ENCODE measurements around the gene CLDN6. TPM values are rescaled to one million over a fixed set of nuclear protein-coding genes. Genes with fewer than 3 reads are reported as not detected.

The CLDN6 gene
- total and polyA plus RNA-seq, 9 of the 15 experiments (the other 6 are each of a cell fraction or from before 2014, with no cell fraction given), result 0.22 to 0.75 (median 0.38) TPM; not detected in 3

- TF ChIP-seq PTTG1 (tag; IDR thresholded peaks at IDR 0.05; ENCODE audit: low read depth), result no peak
- no peak for TF ChIP-seq NR2C1 (IDR thresholded peaks at IDR 0.05)
- TF ChIP-seq NR2C1 (tag; IDR thresholded peaks at IDR 0.05), result no peak
- no peak for TF ChIP-seq ADNP (tag; IDR thresholded peaks at IDR 0.05)
- no peak for TF ChIP-seq C11orf30 (IDR thresholded peaks at IDR 0.05; ENCODE audit: low read depth)
- no peak for TF ChIP-seq ZNF280B (CRISPR knock-in tag; IDR thresholded peaks at IDR 0.05)
- TF ChIP-seq HDAC8 (tag; IDR thresholded peaks at IDR 0.05), result no peak
- TF ChIP-seq NFIC (IDR thresholded peaks at IDR 0.05), result peak; percentile 89
- 0 out of 4 replicates have a peak, but pooled peaks of 1 of the 2 experiments have one; percentile 10 for TF ChIP-seq MLLT1 (IDR thresholded peaks at IDR 0.05)
- TF ChIP-seq AFF1 (IDR thresholded peaks at IDR 0.05; ENCODE audit: low read depth in 1 of 2, partially characterized antibody in 2 of 2), result peak in 1 of 2 experiments; percentile 17
- TF ChIP-seq ZNF707 (CRISPR knock-in tag; conservative IDR thresholded peaks at IDR 0.05), result no peak
- TF ChIP-seq AFF4 (CRISPR knock-in tag; IDR thresholded peaks at IDR 0.05), result peak; percentile 35; the same call in 1 of the 2 replicates
- TF ChIP-seq PRMT5 (CRISPR knock-in tag; IDR thresholded peaks at IDR 0.05), result peak; percentile 50; the same call in 1 of the 2 replicates
- no peak for TF ChIP-seq SMARCA5 (IDR thresholded peaks at IDR 0.05)
- no peak for TF ChIP-seq FOXA1 (IDR thresholded peaks at IDR 0.05; ENCODE audit: borderline replicate concordance)
- TF ChIP-seq BMI1 (IDR thresholded peaks at IDR 0.05; ENCODE audit: low read length), result no peak
- TF ChIP-seq PRPF4 (IDR thresholded peaks at IDR 0.05; ENCODE audit: insufficient read depth, low read depth, low read length, poor library complexity, severe bottlenecking), result peak; percentile 10
Measured at GRCh38 chr16:3020604-3021448, 2.8 kb upstream of the CLDN6 start (continued).

Data from K562 (cell line).